Ovary (tissue), 9 donors: ENCODE data around the gene RIPK1. TPM values are rescaled to one million over a fixed set of nuclear protein-coding genes. Genes with fewer than 3 reads are reported as not detected.

ENCODE experiments used
- DNase-seq, 5 donors: peaks; one replicate each; pipeline ENCODE4 v3.0.0-alpha.2; 2019 to 2020
- H3K27ac ChIP-seq, 2 donors: fragments of 200-600 bp; one replicate each; pipeline versions ENCODE4 v1.5.1 to v1.8.0; 2019 to 2022
- H3K27me3 ChIP-seq: fragments of 200-600 bp; one replicate; pipeline ENCODE4 v1.8.0; 2022
- H3K36me3 ChIP-seq: fragments of 200-600 bp; sonication (generic); one replicate; pipeline ENCODE4 v1.5.1; 2019
- H3K4me1 ChIP-seq: one replicate; pipeline ENCODE4 v1.8.1; 2013; ENCODE audit warnings: mild to moderate bottlenecking, moderate library complexity; ENCODE audit not compliant: insufficient read depth
- H3K4me3 ChIP-seq: fragments of 200-600 bp; sonication (generic); one replicate; pipeline ENCODE4 v1.5.1; 2017
- H3K9me3 ChIP-seq, 2 donors: fragments of 200-600 bp in 1 of 2; sonication (generic) in 1 of 2; one replicate each; pipeline versions ENCODE4 v1.5.1 to v1.8.1; 2013 to 2019; ENCODE audit warnings: mild to moderate bottlenecking in 1 of 2, moderate library complexity in 1 of 2
- EP300 ChIP-seq: sonication (generic); formaldehyde crosslinking; IDR thresholded peaks from one replicate; pipeline ENCODE4 v1.6.1; 2017; ENCODE audit warnings: antibody characterized with exemption
- POLR2A ChIP-seq: fragments of 450-650 bp; IDR thresholded peaks from one replicate; pipeline ENCODE4 v1.6.1; 2017; ENCODE audit warnings: antibody characterized with exemption, mild to moderate bottlenecking, moderate library complexity
- WGBS, 3 donors: extraction: QIAGEN DNeasy Blood & Tissue Kit in 1 of 3; methylation state at CpG; one replicate each; pipeline versions ENCODE4 v1.1.5 to v1.1.7; 2013 to 2017; 5-methylcytosine and 5-hydroxymethylcytosine counted together
- intact Hi-C, 4 donors: fragments of 100-400 bp; cut with DNase I; formaldehyde crosslinking; loops; one replicate each; pipeline versions ENCODE4 v1.11.0 to v1.15.1; 2022 to 2023
- polyA plus RNA-seq, 2 donors: library from polyadenylated mRNA; stranded (reverse); fragments of 200-250 nt in 1 of 2; fragments of 350-450 nt in 1 of 2; fragmentation: Illumina TruSeq in 1 of 2; extraction: RNeasy Lipid Tissue Mini Kit (QIAGEN cat#74804) in 1 of 2; gene quantifications; one replicate each; pipeline ENCODE4 v1.2.3, GENCODE V29; 2013 to 2014
- total RNA-seq, 7 donors: library from RNA; depleted of rRNA in 2 of 7; stranded (reverse); fragments of >200 nt in 2 of 7; fragmentation: NEBNext Ultra II Directional in 3 of 7; extraction: Animal tissue kit (Norgen Biotek cat#: 25700) in 3 of 7; gene quantifications; one replicate each; pipeline versions ENCODE4 v1.1.0 to v1.2.4, GENCODE V29; 2016 to 2023
- TF ChIP-seq, protein P1 (sequence below), 3 donors: fragments of 450-650 bp in 2 of 3; fragments of 200-600 bp in 1 of 3; IDR thresholded peaks; one replicate each; pipeline versions ENCODE4 v1.5.1 to v1.8.0; 2016 to 2022; ENCODE audit warnings: antibody characterized with exemption in 3 of 3, mild to moderate bottlenecking in 1 of 3
- donor health status: DM: no; HTN: no; CAD: no; lungs with moderate emphysema.
- donor health status: DM: no; HTN: no; CAD: no.
- donor health status: Bipolar disorder and iron deficiency.
- donor health status: DM: yes; HTN: yes; CAD: no.
- donor health status: DM: no; HTN: no; CAD: no.
- donor health status: DM: yes; HTN: yes; CAD: no.

The RIPK1 gene
- total and polyA plus RNA-seq, 9 donors = 10.4 to 29.1 (median 15.1) TPM

DNA sequence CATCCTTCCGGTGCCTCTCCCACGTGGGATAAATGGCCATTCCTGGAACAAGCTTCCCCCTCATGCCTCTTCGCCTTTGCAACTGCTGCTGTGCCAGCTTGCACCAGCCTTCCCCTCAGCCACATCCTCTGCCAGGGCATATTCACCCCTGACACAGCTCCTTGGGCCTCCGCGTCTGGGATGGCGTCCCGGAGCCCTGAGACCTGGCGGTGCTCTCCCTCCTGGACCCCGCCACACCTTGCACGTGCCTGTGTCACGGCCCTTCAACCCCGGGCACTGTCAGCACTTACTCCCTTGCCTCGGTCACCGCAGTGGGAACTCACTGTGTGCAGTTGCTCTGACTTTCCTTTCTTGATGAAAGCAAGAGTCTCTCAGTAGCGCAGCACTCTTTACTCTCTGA lies 63.4 kb downstream of the RIPK1 start:
- Histone ChIP-seq H3K4me1 (no peaks in the 10 kb centered on the region), H3K27me3 (no peaks in the 10 kb centered on the region), H3K4me3 (no peak overlapping the region), H3K9me3 (no peaks in the 10 kb centered on the region), H3K27ac (no peak overlapping the region), H3K36me3 (no peaks in the 10 kb centered on the region)
- intact Hi-C loops = no loop called here
- DNase-seq = no peak
- TF ChIP-seq, protein P1, sequence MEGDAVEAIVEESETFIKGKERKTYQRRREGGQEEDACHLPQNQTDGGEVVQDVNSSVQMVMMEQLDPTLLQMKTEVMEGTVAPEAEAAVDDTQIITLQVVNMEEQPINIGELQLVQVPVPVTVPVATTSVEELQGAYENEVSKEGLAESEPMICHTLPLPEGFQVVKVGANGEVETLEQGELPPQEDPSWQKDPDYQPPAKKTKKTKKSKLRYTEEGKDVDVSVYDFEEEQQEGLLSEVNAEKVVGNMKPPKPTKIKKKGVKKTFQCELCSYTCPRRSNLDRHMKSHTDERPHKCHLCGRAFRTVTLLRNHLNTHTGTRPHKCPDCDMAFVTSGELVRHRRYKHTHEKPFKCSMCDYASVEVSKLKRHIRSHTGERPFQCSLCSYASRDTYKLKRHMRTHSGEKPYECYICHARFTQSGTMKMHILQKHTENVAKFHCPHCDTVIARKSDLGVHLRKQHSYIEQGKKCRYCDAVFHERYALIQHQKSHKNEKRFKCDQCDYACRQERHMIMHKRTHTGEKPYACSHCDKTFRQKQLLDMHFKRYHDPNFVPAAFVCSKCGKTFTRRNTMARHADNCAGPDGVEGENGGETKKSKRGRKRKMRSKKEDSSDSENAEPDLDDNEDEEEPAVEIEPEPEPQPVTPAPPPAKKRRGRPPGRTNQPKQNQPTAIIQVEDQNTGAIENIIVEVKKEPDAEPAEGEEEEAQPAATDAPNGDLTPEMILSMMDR (IDR thresholded peaks at IDR 0.05) = no peak
- TF ChIP-seq EP300 (no peak), POLR2A (no peak)
- WGBS, 3 donors = 92 to 94% (median 92%) methylated on average over 15 of the region's 15 CpGs

GRCh38 chr6:3133515-3133914 lies 65.2 kb downstream of the RIPK1 start:
- no peaks in the 10 kb centered on the region for H3K4me1 ChIP-seq
- 94 to 95% (median 94%) methylated on average over 9 of the region's 9 CpGs for WGBS, 3 donors
- DNase-seq = no peak
- intact Hi-C loops = no loop called here
- H3K36me3 ChIP-seq = no peaks in the 10 kb centered on the region
- H3K27me3 ChIP-seq = no peaks in the 10 kb centered on the region
- no peaks in the 10 kb centered on the region for H3K9me3 ChIP-seq
- H3K27ac ChIP-seq = no peak overlapping the region
- H3K4me3 ChIP-seq = no peak overlapping the region
- TF ChIP-seq EP300 (no peak), POLR2A (no peak)
- TF ChIP-seq, protein P1 (IDR thresholded peaks at IDR 0.05) = no peak

GRCh38 chr6:3135668-3136291 lies 67.5 kb downstream of the RIPK1 start:
- intact Hi-C loops = no loop called here
- Histone ChIP-seq H3K4me1 (no peaks in the 10 kb centered on the region), H3K27me3 (no peaks in the 10 kb centered on the region), H3K27ac (no peak overlapping the region), H3K36me3 (no peaks in the 10 kb centered on the region), H3K4me3 (no peak overlapping the region), H3K9me3 (no peaks in the 10 kb centered on the region)
- TF ChIP-seq, protein P1 (IDR thresholded peaks at IDR 0.05) = no peak
- no peak for TF ChIP-seq EP300
- no peak for TF ChIP-seq POLR2A
- WGBS, 3 donors = 84 to 87% (median 86%) methylated on average over 13 of the region's 13 CpGs
- no peak for DNase-seq

DNA sequence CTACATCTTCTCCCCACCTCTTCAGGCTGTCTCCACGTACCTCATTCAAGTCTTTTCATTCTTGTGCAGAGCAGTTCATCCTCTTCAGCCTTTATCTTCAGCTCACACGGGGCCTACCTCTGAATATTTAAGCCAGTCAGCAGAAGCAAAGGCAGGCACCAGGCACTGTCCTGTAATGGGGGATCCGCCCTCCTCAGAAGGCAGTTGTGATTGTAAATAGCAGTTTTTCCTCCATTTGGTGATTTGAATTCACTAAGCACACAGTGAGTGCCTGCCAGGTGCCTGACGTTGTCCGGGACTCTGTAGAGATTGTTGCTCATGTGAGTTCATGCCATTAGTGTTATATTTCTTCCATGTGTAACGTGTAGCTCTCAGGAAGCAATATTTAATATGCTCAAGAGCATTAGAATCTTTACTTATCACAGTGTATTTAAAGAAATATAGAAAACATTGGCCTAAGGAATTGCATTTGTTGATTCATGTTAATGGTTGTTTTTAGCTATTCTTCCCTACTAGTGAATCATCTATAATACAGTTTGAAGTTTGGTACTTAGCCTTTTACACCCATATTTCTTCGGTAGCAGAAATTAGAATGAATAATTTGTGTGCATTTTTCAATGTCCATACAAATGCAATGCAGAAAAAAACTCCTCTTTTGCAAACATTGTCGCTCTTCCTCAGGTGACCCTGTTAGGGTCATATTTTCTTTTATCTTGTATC lies 68.2 kb downstream of the RIPK1 start:
- Histone ChIP-seq H3K9me3 (no peaks in the 10 kb centered on the region), H3K27me3 (no peaks in the 10 kb centered on the region), H3K27ac (no peak overlapping the region), H3K4me3 (no peak overlapping the region), H3K4me1 (no peaks in the 10 kb centered on the region), H3K36me3 (no peaks in the 10 kb centered on the region)
- no peak for DNase-seq
- 81 to 90% (median 89%) methylated on average over 8 of the region's 8 CpGs for WGBS, 3 donors
- intact Hi-C loops = no loop called here
- TF ChIP-seq, protein P1 (IDR thresholded peaks at IDR 0.05) = no peak
- TF ChIP-seq POLR2A (no peak), EP300 (no peak)
